Measurements from ENCODE around the gene NINJ2. TPM values are rescaled to one million over a fixed set of nuclear protein-coding genes. Genes with fewer than 3 reads are reported as not detected.

The NINJ2 gene
- total RNA-seq, 6 experiments from 2014 or later = 6.4 to 17.7 (median 12.5) TPM

GRCh38 chr12:675562-675961 lies 12.3 kb upstream of the NINJ2 start:
- ATAC-seq = no peak
- Histone ChIP-seq H3K4me1 (peaks cover 0 to 33% (median 11%) of the 10 kb centered on the region in 4 donors), H3K9me3 (no peaks in the 10 kb centered on the region), H3K27ac (no peak overlapping the region), H3K27me3 (no peaks in the 10 kb centered on the region), H3K4me3 (no peak overlapping the region), H3K36me3 (no peaks in the 10 kb centered on the region)
- no peak for DNase-seq
- no peak for TF ChIP-seq POLR2A (IDR thresholded peaks at IDR 0.05)
- TF ChIP-seq CTCF (IDR thresholded peaks at IDR 0.05) = no peak
- intact Hi-C loops (cut with DNase I) = no loop called here
- 98% methylated on average over 4 of the region's 4 CpGs for WGBS (ENCODE audit: insufficient coverage, low coverage, low lambda C conversion rate, missing lambda C conversion rate)

DNA sequence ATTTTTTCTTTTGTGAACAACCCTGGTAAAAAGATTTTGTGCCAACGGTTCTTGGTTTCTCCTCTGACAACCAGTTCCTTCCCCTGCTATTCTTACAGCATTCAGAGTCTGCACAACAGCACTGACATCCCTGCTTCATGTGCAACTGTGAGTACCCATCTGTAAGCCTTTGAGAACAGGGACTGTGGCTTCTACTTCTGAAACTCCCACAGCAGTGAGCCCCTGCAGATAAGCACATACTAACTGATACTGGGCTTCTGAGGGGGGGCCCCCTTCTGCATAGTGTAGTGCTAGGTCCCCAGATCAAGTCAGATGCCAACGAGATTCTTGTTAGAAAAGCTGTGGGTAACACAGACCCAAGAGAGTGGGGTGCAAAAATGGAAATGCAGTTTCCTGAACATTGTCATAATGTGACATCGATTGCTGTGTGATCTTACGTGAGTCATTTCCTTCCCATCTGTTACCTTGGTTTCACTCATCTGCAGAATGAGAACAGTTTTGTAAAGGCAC lies 11.1 kb upstream of the NINJ2 start:
- Histone ChIP-seq H3K9me3 (no peaks in the 10 kb centered on the region), H3K4me3 (no peak overlapping the region), H3K27ac (peak overlapping the region in 1 of 3 donors; percentile 71), H3K36me3 (no peaks in the 10 kb centered on the region), H3K4me1 (peaks cover 0 to 33% (median 11%) of the 10 kb centered on the region in 4 donors), H3K27me3 (no peaks in the 10 kb centered on the region)
- DNase-seq = no peak
- peak in 2 of 4 donors; percentile 1 to 9 for ATAC-seq
- WGBS (ENCODE audit: insufficient coverage, low coverage, low lambda C conversion rate, missing lambda C conversion rate) = 40% methylated on average over 3 of the region's 4 CpGs
- intact Hi-C loops (cut with DNase I) = no loop called here
- no peak for TF ChIP-seq POLR2A (IDR thresholded peaks at IDR 0.05)
- TF ChIP-seq CTCF (IDR thresholded peaks at IDR 0.05) = no peak

- no peak for ATAC-seq
- TF ChIP-seq POLR2A (IDR thresholded peaks at IDR 0.05) (no peak), CTCF (IDR thresholded peaks at IDR 0.05) (no peak)
- Histone ChIP-seq H3K27me3 (no peaks in the 10 kb centered on the region), H3K36me3 (no peaks in the 10 kb centered on the region), H3K4me1 (peaks cover 0 to 33% (median 11%) of the 10 kb centered on the region in 4 donors), H3K4me3 (no peak overlapping the region), H3K9me3 (no peaks in the 10 kb centered on the region), H3K27ac (peak overlapping the region in 2 of 3 donors; percentile 34 to 71)
- intact Hi-C loops (cut with DNase I) = no loop called here
- no peak for DNase-seq
- 52% methylated on average over 3 of the region's 3 CpGs for WGBS (ENCODE audit: insufficient coverage, low coverage, low lambda C conversion rate, missing lambda C conversion rate)
Observed at GRCh38 chr12:673849-674248, 10.6 kb upstream of the NINJ2 start.

DNA sequence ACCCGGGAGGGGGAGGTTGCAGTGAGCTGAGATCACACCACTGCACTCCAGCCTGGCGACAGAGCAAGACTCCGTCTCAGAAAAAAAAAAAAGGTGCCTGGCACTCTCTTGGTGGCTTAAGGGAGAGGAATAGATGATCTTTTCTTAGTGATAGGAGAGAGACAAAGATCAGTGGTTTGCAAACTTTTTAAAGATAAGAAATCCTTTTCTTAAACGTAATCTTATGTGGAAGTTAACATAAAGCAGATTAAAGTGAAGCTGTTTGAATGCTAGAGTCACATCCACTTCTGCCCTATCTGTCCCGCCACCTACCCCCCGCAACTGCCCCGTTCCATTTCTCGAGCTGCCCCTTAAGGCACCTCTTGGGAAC lies 6.3 kb upstream of the NINJ2 start:
- Histone ChIP-seq H3K36me3 (no peaks in the 10 kb centered on the region), H3K27me3 (no peaks in the 10 kb centered on the region), H3K4me3 (no peak overlapping the region), H3K9me3 (no peaks in the 10 kb centered on the region), H3K4me1 (peaks cover 0 to 29% (median 11%) of the 10 kb centered on the region in 4 donors), H3K27ac (no peak overlapping the region)
- no peak for DNase-seq
- ATAC-seq = no peak
- WGBS (ENCODE audit: insufficient coverage, low coverage, low lambda C conversion rate, missing lambda C conversion rate) = 72% methylated on average over 6 of the region's 8 CpGs
- intact Hi-C loops (cut with DNase I) = loop anchor here in 1 of 2 donors (10.0 kb wide), 1 partner anchor 65 kb away; no protein-coding TSS in a partner anchor
- TF ChIP-seq POLR2A (IDR thresholded peaks at IDR 0.05) = no peak
- no peak for TF ChIP-seq CTCF (IDR thresholded peaks at IDR 0.05)

Measured in right lobe of liver (tissue), 6 donors.